ENCODE measurements around the gene HIVEP3.

DNA sequence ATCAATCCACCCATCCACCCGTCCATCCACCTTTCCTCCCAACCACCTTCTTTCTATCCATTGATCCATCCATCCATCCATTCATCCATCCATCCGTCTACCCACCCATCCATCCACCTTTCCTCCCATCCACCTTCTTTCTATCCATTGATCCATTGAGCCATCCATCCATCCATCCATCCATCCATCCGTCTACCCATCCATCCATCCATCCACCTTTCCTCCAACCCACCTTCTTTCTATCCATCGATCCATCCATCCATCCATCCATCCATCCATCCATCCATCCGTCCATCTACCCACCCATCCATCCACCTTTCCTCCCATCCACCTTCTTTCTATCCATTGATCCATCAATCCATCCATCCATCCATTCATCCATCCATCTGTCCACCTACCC, 429.2 kb downstream of the HIVEP3 start:
- TF ChIP-seq EZH2 (IDR thresholded peaks at IDR 0.05; ENCODE audit: borderline replicate concordance, low read length): no peak
- TF ChIP-seq, protein P1, sequence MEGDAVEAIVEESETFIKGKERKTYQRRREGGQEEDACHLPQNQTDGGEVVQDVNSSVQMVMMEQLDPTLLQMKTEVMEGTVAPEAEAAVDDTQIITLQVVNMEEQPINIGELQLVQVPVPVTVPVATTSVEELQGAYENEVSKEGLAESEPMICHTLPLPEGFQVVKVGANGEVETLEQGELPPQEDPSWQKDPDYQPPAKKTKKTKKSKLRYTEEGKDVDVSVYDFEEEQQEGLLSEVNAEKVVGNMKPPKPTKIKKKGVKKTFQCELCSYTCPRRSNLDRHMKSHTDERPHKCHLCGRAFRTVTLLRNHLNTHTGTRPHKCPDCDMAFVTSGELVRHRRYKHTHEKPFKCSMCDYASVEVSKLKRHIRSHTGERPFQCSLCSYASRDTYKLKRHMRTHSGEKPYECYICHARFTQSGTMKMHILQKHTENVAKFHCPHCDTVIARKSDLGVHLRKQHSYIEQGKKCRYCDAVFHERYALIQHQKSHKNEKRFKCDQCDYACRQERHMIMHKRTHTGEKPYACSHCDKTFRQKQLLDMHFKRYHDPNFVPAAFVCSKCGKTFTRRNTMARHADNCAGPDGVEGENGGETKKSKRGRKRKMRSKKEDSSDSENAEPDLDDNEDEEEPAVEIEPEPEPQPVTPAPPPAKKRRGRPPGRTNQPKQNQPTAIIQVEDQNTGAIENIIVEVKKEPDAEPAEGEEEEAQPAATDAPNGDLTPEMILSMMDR (IDR thresholded peaks at IDR 0.05; ENCODE audit: low read length): no peak

All from OCI-LY1 (cell line).